Measurements from ENCODE around the gene SPP2.

DNA sequence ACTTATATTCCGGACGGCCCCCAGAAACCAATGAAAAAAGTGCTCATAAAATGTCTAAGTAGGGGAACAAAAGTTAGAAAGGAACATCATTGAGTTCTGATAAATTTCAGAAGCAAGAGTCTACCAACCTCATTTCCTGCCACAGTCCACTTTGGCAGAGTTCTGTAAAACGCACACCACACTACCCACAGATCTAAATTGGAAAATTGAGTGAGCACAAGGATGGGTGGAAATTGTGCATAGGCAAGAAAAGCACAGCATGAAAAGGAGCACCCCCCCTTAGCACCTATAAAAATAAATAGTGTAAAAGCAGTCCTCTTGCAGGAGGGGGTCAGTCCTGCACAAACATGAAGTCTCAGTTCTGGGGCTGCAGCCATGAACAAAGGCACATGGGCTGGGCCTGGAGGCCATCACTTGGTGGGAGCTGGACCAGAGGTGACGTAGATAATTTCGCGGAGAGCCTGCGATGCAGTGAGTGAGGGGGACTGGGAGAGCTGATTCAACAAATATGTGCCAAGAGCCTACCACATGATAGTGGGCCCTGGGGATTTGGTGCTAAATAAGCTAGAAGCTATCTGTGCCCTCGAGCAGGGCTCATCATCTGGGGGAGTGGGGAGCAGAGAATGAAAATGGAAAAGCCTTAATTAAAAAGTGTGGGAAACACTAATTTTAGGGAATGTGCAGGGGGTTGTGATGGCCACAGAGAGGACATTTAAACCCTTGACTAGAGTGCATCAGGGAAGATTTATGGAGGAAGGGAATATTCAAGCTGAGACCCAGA, 48.9 kb upstream of the SPP2 start:
- TF ChIP-seq CTCF (IDR thresholded peaks at IDR 0.05) = no peak
- no peak for TF ChIP-seq POLR2A (IDR thresholded peaks at IDR 0.05)
- no peak for TF ChIP-seq EP300 (IDR thresholded peaks at IDR 0.05)
